Uterus (tissue), 2 donors: Measurements from ENCODE around the gene MYO1B.

ENCODE experiments used
- POLR2A ChIP-seq, 2 donors: fragments of 450-650 bp; IDR thresholded peaks; one replicate each; pipeline ENCODE4 v1.6.1; 2016; ENCODE audit warnings: antibody characterized with exemption in 2 of 2, mild to moderate bottlenecking in 1 of 2, moderate library complexity in 1 of 2
- TF ChIP-seq, protein P1 (sequence below), 4 experiments: fragments of 200-600 bp in 2 of 4; fragments of 450-650 bp in 2 of 4; sonication (generic) in 2 of 4; IDR thresholded peaks; one replicate each; pipeline ENCODE4 v1.5.1; 2016 to 2019; ENCODE audit warnings: antibody characterized with exemption in 4 of 4, mild to moderate bottlenecking in 2 of 4, moderate library complexity in 1 of 4

DNA sequence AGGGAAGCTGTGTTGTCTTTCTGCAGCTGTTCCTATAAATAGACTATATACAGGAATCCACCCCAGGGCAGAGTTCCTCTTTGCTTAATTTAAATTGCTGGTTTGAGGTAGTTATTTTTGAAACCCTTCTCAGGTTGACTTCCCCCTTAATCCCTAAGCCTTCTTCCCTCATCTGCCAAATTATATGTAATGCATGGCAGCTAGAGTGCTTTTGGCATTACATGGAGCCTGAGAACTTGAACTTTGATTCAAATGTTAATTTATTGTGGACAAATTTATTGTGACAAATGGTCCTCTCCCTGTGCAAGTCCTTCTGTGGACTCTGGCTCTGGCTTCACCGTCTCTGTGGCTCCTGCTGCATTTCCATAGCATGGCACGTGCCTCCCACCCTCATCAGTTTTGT lies 29.2 kb downstream of the MYO1B start:
- TF ChIP-seq, protein P1, sequence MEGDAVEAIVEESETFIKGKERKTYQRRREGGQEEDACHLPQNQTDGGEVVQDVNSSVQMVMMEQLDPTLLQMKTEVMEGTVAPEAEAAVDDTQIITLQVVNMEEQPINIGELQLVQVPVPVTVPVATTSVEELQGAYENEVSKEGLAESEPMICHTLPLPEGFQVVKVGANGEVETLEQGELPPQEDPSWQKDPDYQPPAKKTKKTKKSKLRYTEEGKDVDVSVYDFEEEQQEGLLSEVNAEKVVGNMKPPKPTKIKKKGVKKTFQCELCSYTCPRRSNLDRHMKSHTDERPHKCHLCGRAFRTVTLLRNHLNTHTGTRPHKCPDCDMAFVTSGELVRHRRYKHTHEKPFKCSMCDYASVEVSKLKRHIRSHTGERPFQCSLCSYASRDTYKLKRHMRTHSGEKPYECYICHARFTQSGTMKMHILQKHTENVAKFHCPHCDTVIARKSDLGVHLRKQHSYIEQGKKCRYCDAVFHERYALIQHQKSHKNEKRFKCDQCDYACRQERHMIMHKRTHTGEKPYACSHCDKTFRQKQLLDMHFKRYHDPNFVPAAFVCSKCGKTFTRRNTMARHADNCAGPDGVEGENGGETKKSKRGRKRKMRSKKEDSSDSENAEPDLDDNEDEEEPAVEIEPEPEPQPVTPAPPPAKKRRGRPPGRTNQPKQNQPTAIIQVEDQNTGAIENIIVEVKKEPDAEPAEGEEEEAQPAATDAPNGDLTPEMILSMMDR (IDR thresholded peaks at IDR 0.05) = no peak
- TF ChIP-seq POLR2A (IDR thresholded peaks at IDR 0.05) = no peak
